ENCODE results near the gene HK1.

- TF ChIP-seq CTCF (IDR thresholded peaks at IDR 0.05; ENCODE audit: low read length) (no peak), EZH2phosphoT487 (IDR thresholded peaks at IDR 0.05; ENCODE audit: low read length) (no peak), EZH2 (optimal IDR thresholded peaks at IDR 0.05; ENCODE audit: low read depth, low read length) (no peak)
These were observed 48.2 kb upstream of the HK1 start for GRCh38 chr10:69230128-69230527.

All from MM.1S (cell line).